ENCODE measurements around the gene C16orf54.

DNA sequence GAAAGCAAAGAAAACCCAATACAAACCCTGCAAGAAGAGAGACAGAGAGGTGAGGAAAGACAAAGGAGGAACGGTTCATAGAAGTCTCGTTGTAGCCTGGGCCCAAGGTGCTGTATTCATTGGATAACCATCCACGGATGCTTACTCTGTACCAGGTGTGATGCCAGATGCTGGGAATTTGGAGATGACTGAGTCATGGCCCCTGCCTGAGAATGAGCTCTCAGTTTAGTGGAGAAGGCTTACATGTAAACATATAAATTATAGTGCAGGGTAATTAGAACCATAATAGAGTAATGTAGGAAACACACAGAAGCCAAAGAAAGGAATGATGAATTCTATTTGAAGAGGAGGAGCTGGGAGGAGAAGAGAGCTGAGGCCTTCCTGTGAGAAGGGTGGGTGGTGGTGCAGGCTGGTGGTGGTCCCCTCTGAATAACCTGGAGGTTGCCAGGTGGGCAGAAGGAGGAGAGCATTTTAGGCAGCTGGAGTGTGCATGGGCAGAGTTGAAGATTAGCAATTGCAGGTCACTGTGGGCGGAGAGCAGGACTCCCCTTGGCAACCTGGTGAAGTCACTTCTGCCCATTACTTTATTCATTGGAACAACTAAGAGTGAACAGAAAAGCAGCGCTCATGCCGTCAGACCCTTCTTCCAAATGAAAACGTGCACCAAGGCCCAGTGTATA lies 24.6 kb upstream of the C16orf54 start:
- TF ChIP-seq POLR2AphosphoS5 (IDR thresholded peaks at IDR 0.05; ENCODE audit: low read depth, low read length) (no peak), POLR2A (IDR thresholded peaks at IDR 0.05; ENCODE audit: low read depth, low read length) (no peak), TAF1 (IDR thresholded peaks at IDR 0.05; ENCODE audit: borderline replicate concordance, low read depth, low read length) (no peak)

Data from GM12892 (cell line).